Measurements from ENCODE around the gene MLXIPL. TPM values are rescaled to one million over a fixed set of nuclear protein-coding genes. Genes with fewer than 3 reads are reported as not detected.

Gene MLXIPL
- total RNA-seq, 3 donors from 2014 or later (not counting 1 experiment from before 2014, with no cell fraction given), result not detected

DNA sequence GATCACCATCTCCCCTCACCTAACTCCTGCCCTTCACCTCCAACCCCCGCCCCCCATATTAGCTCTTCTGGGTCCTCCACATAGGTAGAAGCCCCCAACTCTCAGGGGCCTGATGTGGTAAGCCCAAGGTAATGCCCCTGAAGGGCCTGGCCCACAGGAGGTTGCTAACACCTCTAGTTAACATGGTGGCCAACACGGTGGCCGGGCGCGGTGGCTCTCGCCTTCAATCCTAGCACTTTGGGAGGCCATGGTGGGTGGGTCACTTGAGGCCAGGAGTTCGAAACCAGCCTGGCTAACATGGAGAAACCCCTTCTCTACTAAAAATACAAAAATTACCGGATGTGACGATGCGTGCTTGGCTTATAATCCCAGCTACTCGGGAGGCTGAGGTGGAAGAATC lies 954 bp upstream of the MLXIPL start:
- Mint-ChIP-seq H3K27ac (no peak overlapping the region), H3K9me3 (no peaks in the 10 kb centered on the region), H3K4me3 (no peak overlapping the region), H3K27me3 (ENCODE audit: low read depth in 2 of 2) (peaks cover 22 to 50% of the 10 kb centered on the region in 2 donors), H3K36me3 (no peaks in the 10 kb centered on the region), H3K4me1 (peaks cover 6 to 12% of the 10 kb centered on the region in 2 donors)
- peaks cover 30% of the 10 kb centered on the region for H3K27me3 ChIP-seq (ENCODE audit: control insufficient read depth, insufficient read depth, low read length)
- no peaks in the 10 kb centered on the region for H3K9me3 ChIP-seq (ENCODE audit: control insufficient read depth, insufficient read depth, low read length)
- H3K4me3 ChIP-seq (ENCODE audit: low read length), result no peak overlapping the region
- DNase-seq (no peak), ATAC-seq (no peak)
- no peaks in the 10 kb centered on the region for H3K36me3 ChIP-seq (ENCODE audit: control insufficient read depth, insufficient read depth, low read length)
- H3K27ac ChIP-seq (ENCODE audit: low read length), result no peak overlapping the region
- WGBS (ENCODE audit: insufficient coverage), result 94% methylated on average over 11 of the region's 11 CpGs
- intact Hi-C loops (cut with micrococcal nuclease), result no loop called here
- TF ChIP-seq, protein P1, sequence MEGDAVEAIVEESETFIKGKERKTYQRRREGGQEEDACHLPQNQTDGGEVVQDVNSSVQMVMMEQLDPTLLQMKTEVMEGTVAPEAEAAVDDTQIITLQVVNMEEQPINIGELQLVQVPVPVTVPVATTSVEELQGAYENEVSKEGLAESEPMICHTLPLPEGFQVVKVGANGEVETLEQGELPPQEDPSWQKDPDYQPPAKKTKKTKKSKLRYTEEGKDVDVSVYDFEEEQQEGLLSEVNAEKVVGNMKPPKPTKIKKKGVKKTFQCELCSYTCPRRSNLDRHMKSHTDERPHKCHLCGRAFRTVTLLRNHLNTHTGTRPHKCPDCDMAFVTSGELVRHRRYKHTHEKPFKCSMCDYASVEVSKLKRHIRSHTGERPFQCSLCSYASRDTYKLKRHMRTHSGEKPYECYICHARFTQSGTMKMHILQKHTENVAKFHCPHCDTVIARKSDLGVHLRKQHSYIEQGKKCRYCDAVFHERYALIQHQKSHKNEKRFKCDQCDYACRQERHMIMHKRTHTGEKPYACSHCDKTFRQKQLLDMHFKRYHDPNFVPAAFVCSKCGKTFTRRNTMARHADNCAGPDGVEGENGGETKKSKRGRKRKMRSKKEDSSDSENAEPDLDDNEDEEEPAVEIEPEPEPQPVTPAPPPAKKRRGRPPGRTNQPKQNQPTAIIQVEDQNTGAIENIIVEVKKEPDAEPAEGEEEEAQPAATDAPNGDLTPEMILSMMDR (IDR thresholded peaks at IDR 0.05), result no peak
- H3K4me1 ChIP-seq (ENCODE audit: control insufficient read depth, insufficient read depth, low read length), result peaks cover 16% of the 10 kb centered on the region

DNA sequence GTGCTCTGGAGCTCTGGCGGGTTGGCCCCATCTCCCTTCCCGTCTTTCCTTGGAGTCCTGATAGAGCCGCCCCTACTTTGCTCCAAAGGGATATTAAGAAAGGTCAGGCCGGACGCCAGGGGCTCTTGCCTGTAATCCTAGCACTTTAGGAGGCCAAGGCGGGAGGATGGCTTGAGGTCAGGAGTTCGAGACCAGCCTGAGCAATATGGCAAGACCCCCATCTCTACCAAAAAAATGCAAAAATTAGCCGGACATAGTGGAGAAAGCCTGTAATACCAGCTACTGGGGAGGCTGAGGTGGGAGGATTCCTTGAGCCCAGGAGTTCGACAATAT lies 313 bp upstream of the MLXIPL start:
- intact Hi-C loops (cut with micrococcal nuclease), result no loop called here
- no peaks in the 10 kb centered on the region for H3K36me3 ChIP-seq (ENCODE audit: control insufficient read depth, insufficient read depth, low read length)
- H3K27me3 ChIP-seq (ENCODE audit: control insufficient read depth, insufficient read depth, low read length), result peaks cover 29% of the 10 kb centered on the region
- H3K9me3 Mint-ChIP-seq, result no peaks in the 10 kb centered on the region
- H3K4me1 ChIP-seq (ENCODE audit: control insufficient read depth, insufficient read depth, low read length), result peaks cover 16% of the 10 kb centered on the region
- TF ChIP-seq, protein P1 (IDR thresholded peaks at IDR 0.05), result no peak
- H3K4me1 Mint-ChIP-seq, result peaks cover 6 to 12% of the 10 kb centered on the region in 2 donors
- DNase-seq (no peak), ATAC-seq (no peak)
- H3K9me3 ChIP-seq (ENCODE audit: control insufficient read depth, insufficient read depth, low read length), result no peaks in the 10 kb centered on the region
- H3K27ac ChIP-seq (ENCODE audit: low read length), result no peak overlapping the region
- no peak overlapping the region for H3K4me3 Mint-ChIP-seq
- peaks cover 22 to 52% of the 10 kb centered on the region in 2 donors for H3K27me3 Mint-ChIP-seq (ENCODE audit: low read depth in 2 of 2)
- H3K27ac Mint-ChIP-seq, result no peak overlapping the region
- H3K4me3 ChIP-seq (ENCODE audit: low read length), result no peak overlapping the region
- WGBS (ENCODE audit: insufficient coverage), result 40% methylated on average over 7 of the region's 9 CpGs
- H3K36me3 Mint-ChIP-seq, result no peaks in the 10 kb centered on the region

DNA sequence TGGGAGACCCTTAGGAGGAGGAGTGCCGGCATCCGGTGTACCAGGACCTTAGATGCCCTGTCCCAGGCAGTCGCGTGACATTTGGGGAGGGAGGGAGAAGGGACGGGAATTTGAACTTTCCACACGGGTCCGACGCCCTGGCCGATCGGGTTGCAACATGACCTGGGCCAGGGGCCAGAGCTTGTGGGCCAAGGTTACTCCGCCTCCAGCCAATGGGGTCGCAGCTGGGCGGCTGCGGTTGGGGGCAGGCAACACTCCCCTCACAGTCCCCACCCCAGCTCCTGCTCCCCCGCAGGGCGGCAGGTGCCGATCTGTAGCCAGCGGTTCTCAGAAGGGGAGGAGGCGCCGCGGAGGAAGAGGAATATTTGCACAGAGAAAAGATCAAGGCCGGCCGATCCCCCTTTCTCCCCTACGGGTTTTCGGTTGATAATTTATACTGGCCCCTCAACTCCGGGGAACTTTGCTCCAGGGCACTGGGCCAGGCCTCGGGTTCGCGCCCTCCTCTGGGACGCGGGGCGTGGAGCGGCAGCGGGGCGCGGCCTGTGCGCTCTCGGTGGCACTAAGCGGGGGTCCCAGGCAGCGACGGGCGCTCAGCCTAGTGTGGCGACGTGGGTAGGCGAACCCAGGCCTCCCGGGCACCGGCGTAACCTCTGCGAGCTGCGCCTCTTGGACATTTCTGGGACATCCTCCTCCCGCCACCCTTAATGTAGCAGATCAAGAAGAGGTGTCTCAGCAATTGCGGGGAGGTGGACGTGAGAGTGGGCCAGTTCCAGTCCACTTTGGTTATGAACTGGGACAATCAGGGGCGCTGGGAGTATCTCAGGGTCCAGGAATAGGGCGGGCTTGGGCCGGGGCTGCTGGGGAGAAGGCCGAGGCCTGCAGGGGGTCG lies 1.2 kb downstream of the MLXIPL start:
- Mint-ChIP-seq H3K36me3 (no peaks in the 10 kb centered on the region), H3K9me3 (no peaks in the 10 kb centered on the region), H3K4me3 (no peak overlapping the region), H3K27me3 (ENCODE audit: low read depth in 2 of 2) (peaks cover 18 to 41% of the 10 kb centered on the region in 2 donors), H3K4me1 (peaks cover 6 to 12% of the 10 kb centered on the region in 2 donors), H3K27ac (no peak overlapping the region)
- H3K4me3 ChIP-seq (ENCODE audit: low read length), result no peak overlapping the region
- 5% methylated on average over 56 of the region's 58 CpGs for WGBS (ENCODE audit: insufficient coverage)
- no peaks in the 10 kb centered on the region for H3K9me3 ChIP-seq (ENCODE audit: control insufficient read depth, insufficient read depth, low read length)
- H3K4me1 ChIP-seq (ENCODE audit: control insufficient read depth, insufficient read depth, low read length), result peaks cover 16% of the 10 kb centered on the region
- H3K36me3 ChIP-seq (ENCODE audit: control insufficient read depth, insufficient read depth, low read length), result no peaks in the 10 kb centered on the region
- H3K27me3 ChIP-seq (ENCODE audit: control insufficient read depth, insufficient read depth, low read length), result peaks cover 27% of the 10 kb centered on the region
- intact Hi-C loops (cut with micrococcal nuclease), result no loop called here
- TF ChIP-seq, protein P1 (IDR thresholded peaks at IDR 0.05), result no peak
- H3K27ac ChIP-seq (ENCODE audit: low read length), result no peak overlapping the region
- DNase-seq (no peak), ATAC-seq (no peak)

Data from natural killer cell (primary cell).